ENCODE data around the gene GIMAP8.

GRCh38 chr7:150429699-150430098, 20.7 kb upstream of the GIMAP8 start:
- TF ChIP-seq CTCF (IDR thresholded peaks at IDR 0.05; ENCODE audit: insufficient read depth, low read length) (no peak), POLR2AphosphoS5 (IDR thresholded peaks at IDR 0.05; ENCODE audit: low read depth) (no peak), REST (IDR thresholded peaks at IDR 0.05; ENCODE audit: insufficient replicate concordance, low read depth) (no peak), GABPA (IDR thresholded peaks at IDR 0.05; ENCODE audit: low read depth) (no peak)
